Testis (tissue), 3 donors: ENCODE data around the gene GRK4. TPM values are rescaled to one million over a fixed set of nuclear protein-coding genes. Genes with fewer than 3 reads are reported as not detected.

Experiments
- DNase-seq: peaks from one replicate; pipeline ENCODE4 v3.0.0-alpha.2; 2019
- H3K27ac ChIP-seq, 2 donors: fragments of 200-600 bp; sonication (generic); one replicate each; pipeline ENCODE4 v1.5.1; 2019
- H3K27me3 ChIP-seq: fragments of 200-600 bp; sonication (generic); one replicate; pipeline ENCODE4 v1.5.1; 2019
- H3K36me3 ChIP-seq: fragments of 200-600 bp; sonication (generic); one replicate; pipeline ENCODE4 v1.5.1; 2017; ENCODE audit warnings: low read depth; ENCODE audit errors: missing control alignments
- H3K4me1 ChIP-seq: fragments of 200-600 bp; sonication (generic); one replicate; pipeline ENCODE4 v1.5.1; 2019
- H3K4me3 ChIP-seq, 2 donors: fragments of 200-600 bp; sonication (generic); one replicate each; pipeline ENCODE4 v1.5.1; 2017 to 2019
- H3K9me3 ChIP-seq: fragments of 200-600 bp; sonication (generic); one replicate; pipeline ENCODE4 v1.5.1; 2017
- CTCF ChIP-seq, 3 experiments: fragments of 450-650 bp in 2 of 3; fragments of 200-600 bp in 1 of 3; sonication (generic) in 1 of 3; IDR thresholded peaks; one replicate each; pipeline ENCODE4 v1.5.1; 2016 to 2019; ENCODE audit warnings: antibody characterized with exemption in 3 of 3, mild to moderate bottlenecking in 2 of 3, moderate library complexity in 1 of 3
- POLR2A ChIP-seq: fragments of 450-650 bp; IDR thresholded peaks from one replicate; pipeline ENCODE4 v1.6.1; 2017; ENCODE audit warnings: antibody characterized with exemption, mild to moderate bottlenecking, moderate library complexity
- WGBS, 2 donors: methylation state at CpG; one replicate each; pipeline ENCODE4 v1.1.5; 2018; 5-methylcytosine and 5-hydroxymethylcytosine counted together
- intact Hi-C: fragments of 100-400 bp; cut with DNase I; formaldehyde crosslinking; loops from one replicate; pipeline ENCODE4 v1.15.1; 2023; ENCODE audit warnings: low total_unique reads
- polyA plus RNA-seq: library from polyadenylated mRNA; stranded (reverse); fragments of 350-450 nt; fragmentation: Illumina TruSeq; extraction: RNeasy Lipid Tissue Mini Kit (QIAGEN cat#74804); gene quantifications from one replicate; pipeline ENCODE4 v1.2.3, GENCODE V29; 2014; ENCODE audit warnings: low read depth, low replicate concordance; ENCODE audit not compliant: insufficient read depth
- total RNA-seq, 2 donors: library from RNA; depleted of rRNA; stranded (reverse); fragments of >200 nt; gene quantifications; one replicate each; pipeline ENCODE4 v1.2.3, GENCODE V29; 2016

Gene GRK4
- total and polyA plus RNA-seq, 3 donors from 2014 or later, result 33.8 to 106 (median 73.0) TPM

- intact Hi-C loops, result no loop called here
- TF ChIP-seq CTCF (IDR thresholded peaks at IDR 0.05) (no peak), POLR2A (no peak)
- no peaks in the 10 kb centered on the region for H3K27me3 ChIP-seq
- WGBS, 2 donors, result 89 to 91% methylated on average over 2 of the region's 2 CpGs
- H3K4me1 ChIP-seq, result no peaks in the 10 kb centered on the region
- no peaks in the 10 kb centered on the region for H3K36me3 ChIP-seq
- no peak overlapping the region for H3K27ac ChIP-seq
- no peak for DNase-seq
- no peaks in the 10 kb centered on the region for H3K9me3 ChIP-seq
- H3K4me3 ChIP-seq, result no peak overlapping the region
Measured at GRCh38 chr4:3010577-3010976, 47.2 kb downstream of the GRK4 start.

- TF ChIP-seq POLR2A (no peak), CTCF (IDR thresholded peaks at IDR 0.05) (no peak)
- DNase-seq, result no peak
- Histone ChIP-seq H3K9me3 (no peaks in the 10 kb centered on the region), H3K36me3 (no peaks in the 10 kb centered on the region), H3K27ac (no peak overlapping the region), H3K27me3 (no peaks in the 10 kb centered on the region), H3K4me3 (no peak overlapping the region), H3K4me1 (no peaks in the 10 kb centered on the region)
- WGBS, 2 donors, result 89 to 98% methylated on average over 5 of the region's 5 CpGs
- intact Hi-C loops, result no loop called here
Measured at GRCh38 chr4:3010998-3011397, 47.6 kb downstream of the GRK4 start.

GRCh38 chr4:3011456-3012220 is 48.3 kb downstream of the GRK4 start:
- no peak for DNase-seq
- 92 to 96% methylated on average over 17 of the region's 17 CpGs for WGBS, 2 donors
- Histone ChIP-seq H3K4me1 (no peaks in the 10 kb centered on the region), H3K9me3 (no peaks in the 10 kb centered on the region), H3K27me3 (no peaks in the 10 kb centered on the region), H3K36me3 (no peaks in the 10 kb centered on the region), H3K27ac (no peak overlapping the region), H3K4me3 (no peak overlapping the region)
- intact Hi-C loops, result no loop called here
- TF ChIP-seq CTCF (IDR thresholded peaks at IDR 0.05) (no peak), POLR2A (no peak)

GRCh38 chr4:3013323-3013722 is 50.0 kb downstream of the GRK4 start:
- no peaks in the 10 kb centered on the region for H3K4me1 ChIP-seq
- no peak for DNase-seq
- TF ChIP-seq CTCF (IDR thresholded peaks at IDR 0.05) (no peak), POLR2A (no peak)
- intact Hi-C loops, result no loop called here
- H3K4me3 ChIP-seq, result no peak overlapping the region
- H3K36me3 ChIP-seq, result no peaks in the 10 kb centered on the region
- H3K9me3 ChIP-seq, result no peaks in the 10 kb centered on the region
- H3K27ac ChIP-seq, result no peak overlapping the region
- no peaks in the 10 kb centered on the region for H3K27me3 ChIP-seq
- 83 to 91% methylated on average over 7 of the region's 7 CpGs for WGBS, 2 donors

GRCh38 chr4:3013839-3014350 is 50.5 kb downstream of the GRK4 start:
- 70 to 79% methylated on average over 8 of the region's 8 CpGs for WGBS, 2 donors
- DNase-seq, result peak; percentile 27
- no peak for TF ChIP-seq CTCF (IDR thresholded peaks at IDR 0.05)
- TF ChIP-seq POLR2A, result no peak
- no peaks in the 10 kb centered on the region for H3K4me1 ChIP-seq
- H3K36me3 ChIP-seq, result no peaks in the 10 kb centered on the region
- H3K9me3 ChIP-seq, result no peaks in the 10 kb centered on the region
- intact Hi-C loops, result no loop called here
- H3K27ac ChIP-seq, result no peak overlapping the region
- no peaks in the 10 kb centered on the region for H3K27me3 ChIP-seq
- H3K4me3 ChIP-seq, result no peak overlapping the region
